Left renal cortex interstitium (tissue), 4 donors: Measurements from ENCODE around the gene WAPL. TPM values are rescaled to one million over a fixed set of nuclear protein-coding genes. Genes with fewer than 3 reads are reported as not detected.

ENCODE experiments used
- DNase-seq, 4 donors: peaks; one replicate each; pipeline ENCODE4 v3.0.0-alpha.2; 2013; ENCODE audit warnings: low read depth in 4 of 4, low spot score in 2 of 4, missing footprints in 1 of 4
- polyA plus RNA-seq, 4 donors: library from polyadenylated mRNA; unstranded; fragments of 120-200 nt; gene quantifications; one replicate each; pipeline ENCODE4 v1.2.1, GENCODE V29; 2013; ENCODE audit not compliant: insufficient read length in 4 of 4

The WAPL gene
- polyA plus RNA-seq, 4 donors, result 43.3 to 51.8 (median 46.9) TPM

- no peak for DNase-seq
Observed at GRCh38 chr10:86524225-86524962, 2.8 kb upstream of the WAPL start.

GRCh38 chr10:86523348-86523747 lies 1.8 kb upstream of the WAPL start:
- DNase-seq, result no peak

- no peak for DNase-seq
Observed at GRCh38 chr10:86522510-86522855, 891 bp upstream of the WAPL start.

GRCh38 chr10:86520871-86521677 lies 518 bp downstream of the WAPL start:
- DNase-seq, result peak in 2 of 4 donors; percentile 36 to 45

- no peak for DNase-seq
Observed at GRCh38 chr10:86518781-86519180, 2.8 kb downstream of the WAPL start.

GRCh38 chr10:86512137-86512536 lies 9.5 kb downstream of the WAPL start:
- DNase-seq, result no peak

- DNase-seq, result no peak
Observed at GRCh38 chr10:86511027-86511865, 10.3 kb downstream of the WAPL start.

- no peak for DNase-seq
Observed at GRCh38 chr10:86509145-86509544, 12.4 kb downstream of the WAPL start.

- DNase-seq, result no peak
Observed at GRCh38 chr10:86508217-86508616, 13.4 kb downstream of the WAPL start.

GRCh38 chr10:86506499-86506898 lies 15.1 kb downstream of the WAPL start:
- no peak for DNase-seq

- no peak for DNase-seq
Observed at GRCh38 chr10:86506062-86506461, 15.5 kb downstream of the WAPL start.

GRCh38 chr10:86504510-86504909 lies 17.1 kb downstream of the WAPL start:
- DNase-seq, result no peak

GRCh38 chr10:86500846-86501245 lies 20.7 kb downstream of the WAPL start:
- DNase-seq, result no peak

- DNase-seq, result no peak
Observed at GRCh38 chr10:86498598-86498997, 23.0 kb downstream of the WAPL start.

- no peak for DNase-seq
Observed at GRCh38 chr10:86497621-86498020, 24.0 kb downstream of the WAPL start.

GRCh38 chr10:86489960-86490612 lies 31.5 kb downstream of the WAPL start:
- DNase-seq, result no peak

- no peak for DNase-seq
Observed at GRCh38 chr10:86489071-86489810, 32.4 kb downstream of the WAPL start.

- DNase-seq, result no peak
Observed at GRCh38 chr10:86486856-86487255, 34.7 kb downstream of the WAPL start.

- DNase-seq, result no peak
Observed at GRCh38 chr10:86483664-86484063, 37.9 kb downstream of the WAPL start.

- DNase-seq, result no peak
Observed at GRCh38 chr10:86481761-86482160, 39.8 kb downstream of the WAPL start.
